Ishikawa (cell line): ENCODE data around the gene NLGN4Y.

Source experiments
- EGR1 ChIP-seq: IDR thresholded peaks from 2 replicates; pipeline ENCODE4 v1.6.1; 2012
- FOXM1 ChIP-seq: IDR thresholded peaks from 2 replicates; pipeline ENCODE4 v1.6.1; 2012; ENCODE audit warnings: low read depth, borderline replicate concordance
- RAD21 ChIP-seq: IDR thresholded peaks from 2 replicates; pipeline ENCODE4 v1.6.1; 2012; ENCODE audit warnings: low read depth
- TAF1 ChIP-seq: IDR thresholded peaks from 2 replicates; pipeline ENCODE4 v1.6.1; 2012; ENCODE audit warnings: low read depth, mild to moderate bottlenecking
- TCF12 ChIP-seq: IDR thresholded peaks from 2 replicates; pipeline ENCODE4 v1.6.1; 2012; ENCODE audit warnings: low read depth
- YY1 ChIP-seq: IDR thresholded peaks from 2 replicates; pipeline ENCODE4 v1.6.1; 2012; ENCODE audit warnings: low read depth
- ZBTB7A ChIP-seq: IDR thresholded peaks from 2 replicates; pipeline ENCODE4 v1.6.1; 2012; ENCODE audit warnings: low read depth
- TF ChIP-seq, protein P1 (sequence below): IDR thresholded peaks from 2 replicates; pipeline ENCODE4 v1.6.1; 2012
- TF ChIP-seq, protein P2 (sequence below): IDR thresholded peaks from 2 replicates; pipeline ENCODE4 v1.6.1; 2012; ENCODE audit warnings: low read depth, mild to moderate bottlenecking

DNA sequence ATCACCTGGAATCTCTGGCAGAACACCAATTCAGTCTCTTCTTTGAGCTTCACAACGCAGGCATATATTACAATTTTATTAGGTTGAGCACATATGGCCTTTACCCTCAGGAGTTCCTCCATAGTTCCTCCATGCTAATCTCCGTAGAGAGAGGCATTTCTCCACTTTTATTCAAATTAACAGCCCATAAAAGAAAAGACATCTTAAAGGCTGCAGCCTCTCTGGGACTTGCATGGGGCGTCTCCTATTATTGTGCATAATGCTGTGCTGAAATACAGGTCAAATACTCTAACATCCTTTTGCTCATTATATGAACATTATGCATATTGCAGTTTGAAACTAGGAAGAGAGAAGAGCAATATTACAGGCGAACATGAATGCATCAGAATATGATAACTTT is 253.9 kb downstream of the NLGN4Y start:
- TF ChIP-seq RAD21 (no peak), TCF12 (no peak), TAF1 (no peak), FOXM1 (no peak), ZBTB7A (no peak), YY1 (no peak), EGR1 (no peak)
- TF ChIP-seq, protein P1, sequence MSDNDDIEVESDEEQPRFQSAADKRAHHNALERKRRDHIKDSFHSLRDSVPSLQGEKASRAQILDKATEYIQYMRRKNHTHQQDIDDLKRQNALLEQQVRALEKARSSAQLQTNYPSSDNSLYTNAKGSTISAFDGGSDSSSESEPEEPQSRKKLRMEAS = no peak
- TF ChIP-seq, protein P2, sequence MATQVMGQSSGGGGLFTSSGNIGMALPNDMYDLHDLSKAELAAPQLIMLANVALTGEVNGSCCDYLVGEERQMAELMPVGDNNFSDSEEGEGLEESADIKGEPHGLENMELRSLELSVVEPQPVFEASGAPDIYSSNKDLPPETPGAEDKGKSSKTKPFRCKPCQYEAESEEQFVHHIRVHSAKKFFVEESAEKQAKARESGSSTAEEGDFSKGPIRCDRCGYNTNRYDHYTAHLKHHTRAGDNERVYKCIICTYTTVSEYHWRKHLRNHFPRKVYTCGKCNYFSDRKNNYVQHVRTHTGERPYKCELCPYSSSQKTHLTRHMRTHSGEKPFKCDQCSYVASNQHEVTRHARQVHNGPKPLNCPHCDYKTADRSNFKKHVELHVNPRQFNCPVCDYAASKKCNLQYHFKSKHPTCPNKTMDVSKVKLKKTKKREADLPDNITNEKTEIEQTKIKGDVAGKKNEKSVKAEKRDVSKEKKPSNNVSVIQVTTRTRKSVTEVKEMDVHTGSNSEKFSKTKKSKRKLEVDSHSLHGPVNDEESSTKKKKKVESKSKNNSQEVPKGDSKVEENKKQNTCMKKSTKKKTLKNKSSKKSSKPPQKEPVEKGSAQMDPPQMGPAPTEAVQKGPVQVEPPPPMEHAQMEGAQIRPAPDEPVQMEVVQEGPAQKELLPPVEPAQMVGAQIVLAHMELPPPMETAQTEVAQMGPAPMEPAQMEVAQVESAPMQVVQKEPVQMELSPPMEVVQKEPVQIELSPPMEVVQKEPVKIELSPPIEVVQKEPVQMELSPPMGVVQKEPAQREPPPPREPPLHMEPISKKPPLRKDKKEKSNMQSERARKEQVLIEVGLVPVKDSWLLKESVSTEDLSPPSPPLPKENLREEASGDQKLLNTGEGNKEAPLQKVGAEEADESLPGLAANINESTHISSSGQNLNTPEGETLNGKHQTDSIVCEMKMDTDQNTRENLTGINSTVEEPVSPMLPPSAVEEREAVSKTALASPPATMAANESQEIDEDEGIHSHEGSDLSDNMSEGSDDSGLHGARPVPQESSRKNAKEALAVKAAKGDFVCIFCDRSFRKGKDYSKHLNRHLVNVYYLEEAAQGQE = no peak
